Spleen (tissue), 7 donors: ENCODE results near the gene OBP2B.
A peak's percentile ranks its signal among the peaks of the same experiment; 100 is the strongest.

Experiments
- POLR2A ChIP-seq, 3 donors: fragments of 450-650 bp; IDR thresholded peaks; one replicate each; pipeline ENCODE4 v1.5.1; 2017; ENCODE audit warnings: antibody characterized with exemption in 3 of 3, mild to moderate bottlenecking in 1 of 3
- POLR2AphosphoS5 ChIP-seq, 3 donors: sonication (generic); formaldehyde crosslinking; IDR thresholded peaks; one replicate each; pipeline ENCODE4 v1.5.1; 2017; ENCODE audit warnings: antibody characterized with exemption in 3 of 3
- TF ChIP-seq, protein P1 (sequence below), 11 experiments: fragments of 200-600 bp in 7 of 11; fragments of 450-650 bp in 4 of 11; sonication (generic) in 4 of 11; IDR thresholded peaks in 8 of 11; conservative IDR thresholded peaks in 3 of 11; 1 replicate in 7 of 11; 2 replicates in 4 of 11; pipeline versions ENCODE4 v1.4.0 to v1.8.0; 2016 to 2021; ENCODE audit warnings: antibody characterized with exemption in 11 of 11, inconsistent platforms in 4 of 11, mild to moderate bottlenecking in 1 of 11
- donor health status: DM: no; HTN: no; CAD: no; lungs with moderate emphysema.
- donor health status: DM: no; HTN: no; CAD: no.
- donor health status: DM: no; HTN: no; CAD: no.

DNA sequence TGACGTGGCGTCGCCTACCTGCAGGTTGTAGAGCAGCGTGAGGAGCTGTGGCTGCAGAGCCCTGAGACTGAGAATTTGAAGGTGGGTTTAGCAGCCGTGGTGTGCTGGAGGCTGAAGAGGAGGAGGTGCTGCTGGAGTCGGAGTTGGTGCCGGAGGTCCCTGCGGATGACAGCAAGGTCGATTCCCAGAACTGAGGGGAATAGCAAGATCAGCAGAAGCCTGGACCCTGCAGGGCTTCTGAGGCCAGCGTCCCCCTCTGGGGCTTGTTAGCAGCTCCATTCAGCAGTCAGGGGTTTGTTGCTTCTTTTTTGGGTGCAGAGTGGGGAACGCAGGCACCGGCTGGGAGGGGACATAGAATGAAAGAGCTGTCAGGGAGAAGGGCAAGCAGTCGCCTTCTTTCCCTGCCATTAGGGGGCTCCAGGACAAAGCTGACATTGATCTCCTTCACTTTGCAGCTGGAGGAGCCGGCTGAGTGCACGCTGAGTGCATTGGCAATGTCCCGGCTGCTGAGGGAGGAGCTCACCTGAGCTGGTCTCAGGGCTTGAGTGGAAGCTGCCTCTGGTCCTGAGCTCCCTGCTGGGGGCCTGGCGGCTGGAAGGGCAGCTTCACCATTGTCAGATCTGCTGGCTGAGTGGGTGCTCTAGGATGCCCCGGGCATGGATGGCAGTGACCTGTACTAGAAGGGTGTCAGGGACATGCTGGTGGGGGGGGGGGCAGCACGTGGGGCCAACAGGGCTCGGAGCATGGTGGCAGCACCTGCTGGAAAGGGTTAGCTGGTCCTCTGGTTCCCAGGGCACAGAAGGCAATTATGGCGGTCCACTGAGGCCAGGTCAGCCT lies 20.8 kb downstream of the OBP2B start:
- TF ChIP-seq, protein P1, sequence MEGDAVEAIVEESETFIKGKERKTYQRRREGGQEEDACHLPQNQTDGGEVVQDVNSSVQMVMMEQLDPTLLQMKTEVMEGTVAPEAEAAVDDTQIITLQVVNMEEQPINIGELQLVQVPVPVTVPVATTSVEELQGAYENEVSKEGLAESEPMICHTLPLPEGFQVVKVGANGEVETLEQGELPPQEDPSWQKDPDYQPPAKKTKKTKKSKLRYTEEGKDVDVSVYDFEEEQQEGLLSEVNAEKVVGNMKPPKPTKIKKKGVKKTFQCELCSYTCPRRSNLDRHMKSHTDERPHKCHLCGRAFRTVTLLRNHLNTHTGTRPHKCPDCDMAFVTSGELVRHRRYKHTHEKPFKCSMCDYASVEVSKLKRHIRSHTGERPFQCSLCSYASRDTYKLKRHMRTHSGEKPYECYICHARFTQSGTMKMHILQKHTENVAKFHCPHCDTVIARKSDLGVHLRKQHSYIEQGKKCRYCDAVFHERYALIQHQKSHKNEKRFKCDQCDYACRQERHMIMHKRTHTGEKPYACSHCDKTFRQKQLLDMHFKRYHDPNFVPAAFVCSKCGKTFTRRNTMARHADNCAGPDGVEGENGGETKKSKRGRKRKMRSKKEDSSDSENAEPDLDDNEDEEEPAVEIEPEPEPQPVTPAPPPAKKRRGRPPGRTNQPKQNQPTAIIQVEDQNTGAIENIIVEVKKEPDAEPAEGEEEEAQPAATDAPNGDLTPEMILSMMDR (IDR thresholded peaks at IDR 0.05 in 8 of 11, conservative IDR thresholded peaks at IDR 0.05 in 3 of 11), result peak in 1 of 11 experiments; percentile 15
- TF ChIP-seq POLR2AphosphoS5 (IDR thresholded peaks at IDR 0.05), result no peak
- TF ChIP-seq POLR2A (IDR thresholded peaks at IDR 0.05), result no peak
